ENCODE results near the gene EXOC6B. TPM values are rescaled to one million over a fixed set of nuclear protein-coding genes. Genes with fewer than 3 reads are reported as not detected.

The EXOC6B gene
- total and polyA plus RNA-seq, 7 donors, result 4.4 to 26.8 (median 14.1) TPM

GRCh38 chr2:72145289-72145657, 680.6 kb downstream of the EXOC6B start:
- intact Hi-C loops (cut with DNase I), result no loop called here
- TF ChIP-seq, protein P1, sequence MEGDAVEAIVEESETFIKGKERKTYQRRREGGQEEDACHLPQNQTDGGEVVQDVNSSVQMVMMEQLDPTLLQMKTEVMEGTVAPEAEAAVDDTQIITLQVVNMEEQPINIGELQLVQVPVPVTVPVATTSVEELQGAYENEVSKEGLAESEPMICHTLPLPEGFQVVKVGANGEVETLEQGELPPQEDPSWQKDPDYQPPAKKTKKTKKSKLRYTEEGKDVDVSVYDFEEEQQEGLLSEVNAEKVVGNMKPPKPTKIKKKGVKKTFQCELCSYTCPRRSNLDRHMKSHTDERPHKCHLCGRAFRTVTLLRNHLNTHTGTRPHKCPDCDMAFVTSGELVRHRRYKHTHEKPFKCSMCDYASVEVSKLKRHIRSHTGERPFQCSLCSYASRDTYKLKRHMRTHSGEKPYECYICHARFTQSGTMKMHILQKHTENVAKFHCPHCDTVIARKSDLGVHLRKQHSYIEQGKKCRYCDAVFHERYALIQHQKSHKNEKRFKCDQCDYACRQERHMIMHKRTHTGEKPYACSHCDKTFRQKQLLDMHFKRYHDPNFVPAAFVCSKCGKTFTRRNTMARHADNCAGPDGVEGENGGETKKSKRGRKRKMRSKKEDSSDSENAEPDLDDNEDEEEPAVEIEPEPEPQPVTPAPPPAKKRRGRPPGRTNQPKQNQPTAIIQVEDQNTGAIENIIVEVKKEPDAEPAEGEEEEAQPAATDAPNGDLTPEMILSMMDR (IDR thresholded peaks at IDR 0.05), result no peak
- 1% methylated on average over 28 to 29 of the region's 29 CpGs for WGBS, 3 donors
- Histone ChIP-seq H3K27me3 (ENCODE audit: insufficient read depth in 3 of 3, low read length in 2 of 3) (peaks cover 0 to 50% (median 22%) of the 10 kb centered on the region in 3 donors), H3K4me3 (peak overlapping the region; percentile 73), H3K4me1 (peaks cover 55% of the 10 kb centered on the region), H3K27ac (no peak overlapping the region), H3K36me3 (ENCODE audit: insufficient read depth in 1 of 2, low read depth in 1 of 2) (no peaks in the 10 kb centered on the region), H3K9me3 (no peaks in the 10 kb centered on the region)
- DNase-seq, result peak in 1 of 2 donors; percentile 58
- peak in 2 of 4 donors; percentile 3 to 40 for ATAC-seq

GRCh38 chr2:72144632-72145288, 681.1 kb downstream of the EXOC6B start:
- ATAC-seq, result peak; percentile 38 to 68 (median 48)

DNA sequence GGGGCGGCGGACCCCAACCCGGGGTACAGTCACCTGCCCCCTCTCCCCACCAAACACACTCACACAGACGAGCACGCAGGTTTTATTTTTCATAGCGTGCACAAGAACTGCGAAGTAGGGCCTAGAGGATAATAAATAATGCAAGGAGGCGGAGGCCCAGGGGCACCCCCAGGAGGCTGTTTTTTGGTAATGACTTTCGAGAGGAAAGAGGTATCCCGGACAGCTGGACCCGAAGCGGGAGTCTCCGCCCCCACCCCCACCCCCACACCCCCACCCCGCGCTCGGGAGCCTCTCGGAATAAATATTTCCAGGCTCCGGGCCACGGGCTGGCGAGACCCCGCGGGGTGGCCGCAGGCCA, 681.6 kb downstream of the EXOC6B start:
- Histone ChIP-seq H3K4me3 (peak overlapping the region; percentile 73), H3K4me1 (peaks cover 48% of the 10 kb centered on the region), H3K27ac (no peak overlapping the region), H3K27me3 (ENCODE audit: insufficient read depth in 3 of 3, low read length in 2 of 3) (peaks cover 0 to 40% (median 17%) of the 10 kb centered on the region in 3 donors), H3K36me3 (ENCODE audit: insufficient read depth in 1 of 2, low read depth in 1 of 2) (no peaks in the 10 kb centered on the region), H3K9me3 (no peaks in the 10 kb centered on the region)
- WGBS, 3 donors, result 8 to 11% (median 9%) methylated on average over 23 of the region's 23 CpGs
- ATAC-seq, result peak in 1 of 4 donors; percentile 5
- TF ChIP-seq, protein P1 (IDR thresholded peaks at IDR 0.05), result no peak
- intact Hi-C loops (cut with DNase I), result no loop called here
- no peak for DNase-seq

More at GRCh38 chr2:72144632-72145288, 681.1 kb downstream of the EXOC6B start:
- H3K4me1 ChIP-seq, result peaks cover 53% of the 10 kb centered on the region
- no peaks in the 10 kb centered on the region for H3K36me3 ChIP-seq (ENCODE audit: insufficient read depth in 1 of 2, low read depth in 1 of 2)
- no peak overlapping the region for H3K27ac ChIP-seq
- 0 to 1% (median 0%) methylated on average over 56 to 63 of the region's 63 CpGs for WGBS, 3 donors
- intact Hi-C loops (cut with DNase I), result no loop called here
- peak overlapping the region; percentile 73 for H3K4me3 ChIP-seq
- H3K9me3 ChIP-seq, result no peaks in the 10 kb centered on the region
- peaks cover 0 to 45% (median 22%) of the 10 kb centered on the region in 3 donors for H3K27me3 ChIP-seq (ENCODE audit: insufficient read depth in 3 of 3, low read length in 2 of 3)
- peak; percentile 54 to 66 for DNase-seq
- TF ChIP-seq, protein P1 (IDR thresholded peaks at IDR 0.05), result no peak

DNA sequence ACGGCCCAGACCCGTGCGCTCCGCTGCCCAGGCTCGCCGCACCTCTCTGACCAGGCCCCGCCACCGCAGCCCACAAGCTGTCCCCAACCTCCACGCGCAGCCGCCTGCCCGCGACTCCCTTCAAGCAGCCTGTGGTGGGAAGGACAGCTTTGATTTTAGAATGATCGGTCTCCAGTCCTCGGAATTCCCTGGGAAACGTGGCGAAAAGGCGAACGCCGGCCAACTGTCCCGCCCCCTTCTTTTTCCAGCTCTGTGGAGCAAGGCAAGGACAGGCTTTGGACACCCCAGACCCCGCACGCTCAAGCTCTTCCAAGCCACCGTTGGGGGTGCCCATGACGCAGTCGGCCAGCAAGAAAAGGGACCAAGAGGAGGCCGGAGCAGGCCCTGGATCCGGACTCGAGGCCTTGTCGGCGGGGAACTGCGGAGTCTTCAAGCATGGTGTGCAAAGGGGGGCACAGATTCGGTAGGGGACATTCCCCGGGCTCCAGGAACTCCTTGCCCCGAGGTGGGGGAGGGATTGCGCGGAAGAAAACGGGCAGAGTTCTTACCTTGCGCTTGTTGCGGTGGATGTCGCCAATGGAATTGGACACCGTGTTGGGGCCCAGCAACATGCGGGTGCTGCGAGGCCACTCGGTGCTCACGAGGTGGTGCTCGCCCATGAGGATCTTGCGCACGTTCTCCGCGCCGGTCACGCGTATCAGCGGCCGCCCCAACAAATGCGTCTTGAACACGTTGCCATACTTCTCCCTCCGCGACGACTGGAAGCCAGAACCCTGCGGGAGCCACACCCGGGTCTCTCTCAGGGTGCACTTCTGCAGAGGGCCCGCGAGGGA, 682.2 kb downstream of the EXOC6B start:
- peak; percentile 18 to 53 (median 24) for ATAC-seq
- peak; percentile 42 to 56 for DNase-seq
- TF ChIP-seq, protein P1 (IDR thresholded peaks at IDR 0.05), result no peak
- Histone ChIP-seq H3K27ac (no peak overlapping the region), H3K36me3 (ENCODE audit: insufficient read depth in 1 of 2, low read depth in 1 of 2) (no peaks in the 10 kb centered on the region), H3K9me3 (no peaks in the 10 kb centered on the region), H3K4me3 (peak overlapping the region; percentile 73), H3K27me3 (ENCODE audit: insufficient read depth in 3 of 3, low read length in 2 of 3) (peaks cover 0 to 36% (median 14%) of the 10 kb centered on the region in 3 donors), H3K4me1 (peaks cover 46% of the 10 kb centered on the region)
- WGBS, 3 donors, result 43 to 55% (median 48%) methylated on average over 60 to 65 of the region's 65 CpGs
- intact Hi-C loops (cut with DNase I), result no loop called here
